ENCODE measurements around the gene EPDR1.

- TF ChIP-seq POLR2A (IDR thresholded peaks at IDR 0.05) = no peak
- no peak for TF ChIP-seq CTCF (IDR thresholded peaks at IDR 0.05)
Measured at GRCh38 chr7:37961251-37961650, 40.8 kb downstream of the EPDR1 start.
